HG02938 (cell line): ENCODE results near the gene ZNF618.
"Not testable (repeated sequence)": the region's sequence is repeated elsewhere in the genome, so short reads cannot be mapped to it uniquely, and the experiment has no call there.

ENCODE experiments used
- ATAC-seq: cut with Tn5 transposase; IDR thresholded peaks from one replicate; pipeline ENCODE4 v1.9.1; 2021; ENCODE audit warnings: mild to moderate bottlenecking, moderate library complexity; ENCODE audit not compliant: unreplicated experiment

Gene ZNF618

DNA sequence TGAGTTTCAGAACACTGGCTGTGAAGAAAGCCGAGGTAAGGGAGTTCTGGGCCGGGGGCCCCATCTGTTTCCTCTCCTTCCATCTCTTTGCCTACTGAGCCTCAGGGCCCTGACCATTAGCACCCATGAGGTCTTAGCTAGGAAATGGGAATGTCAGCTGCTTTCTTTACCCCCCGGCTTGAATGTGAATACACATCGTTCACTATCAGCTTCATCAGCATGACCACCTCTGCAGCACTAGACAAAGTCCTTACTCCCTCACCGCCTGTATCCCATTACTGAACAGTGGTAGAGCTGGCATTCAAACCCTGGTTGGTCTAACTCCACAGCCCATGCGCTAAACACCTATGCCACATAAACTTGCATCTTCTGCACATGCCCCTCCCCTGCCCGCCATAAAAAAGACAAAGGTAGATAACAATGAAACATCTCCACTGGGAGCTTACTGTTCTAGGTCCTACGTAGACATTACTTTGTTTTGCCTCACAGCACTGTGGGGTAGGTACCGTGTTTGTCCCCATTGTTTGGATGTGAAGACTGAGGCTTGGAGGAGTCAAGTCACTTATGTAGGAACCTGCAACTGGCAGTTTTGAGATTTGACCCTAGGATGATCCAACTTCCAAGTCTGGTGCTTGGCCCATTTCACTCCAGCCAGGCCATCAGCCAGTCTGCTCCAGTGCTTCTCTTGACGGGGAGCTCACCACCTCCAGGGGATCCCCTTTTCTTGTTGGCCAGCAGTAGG, 108.7 kb downstream of the ZNF618 start:
- no peak for ATAC-seq

DNA sequence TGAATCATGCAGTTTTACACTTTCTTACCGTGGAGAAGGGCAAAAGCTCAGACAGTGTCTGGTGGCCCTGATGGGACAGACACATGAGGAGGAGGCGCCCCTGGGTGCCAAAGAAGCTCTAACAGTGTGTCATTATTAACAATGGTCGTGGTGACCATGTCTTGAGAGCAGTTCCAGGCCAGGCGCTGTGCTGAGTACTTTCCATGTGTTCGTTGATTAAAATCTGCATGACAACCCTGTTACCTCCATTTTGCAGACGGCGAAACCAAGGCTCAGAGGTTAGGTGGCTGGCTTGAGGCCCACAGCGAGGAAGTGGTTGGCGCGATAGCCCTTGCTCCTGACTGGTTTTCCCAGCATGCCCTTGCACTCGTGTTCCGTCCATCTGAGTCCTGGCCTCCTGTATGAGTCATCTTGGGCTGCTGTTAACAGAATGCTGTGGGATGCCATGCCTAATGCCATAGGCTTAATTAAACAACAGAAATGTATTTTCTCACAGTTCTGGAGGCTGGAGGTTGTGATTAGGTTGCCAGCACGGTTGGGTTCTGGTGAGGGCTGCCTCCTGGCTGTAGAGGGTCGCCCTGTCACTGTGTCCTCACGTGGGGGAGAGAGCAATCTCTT, 110.0 kb downstream of the ZNF618 start:
- no peak for ATAC-seq

DNA sequence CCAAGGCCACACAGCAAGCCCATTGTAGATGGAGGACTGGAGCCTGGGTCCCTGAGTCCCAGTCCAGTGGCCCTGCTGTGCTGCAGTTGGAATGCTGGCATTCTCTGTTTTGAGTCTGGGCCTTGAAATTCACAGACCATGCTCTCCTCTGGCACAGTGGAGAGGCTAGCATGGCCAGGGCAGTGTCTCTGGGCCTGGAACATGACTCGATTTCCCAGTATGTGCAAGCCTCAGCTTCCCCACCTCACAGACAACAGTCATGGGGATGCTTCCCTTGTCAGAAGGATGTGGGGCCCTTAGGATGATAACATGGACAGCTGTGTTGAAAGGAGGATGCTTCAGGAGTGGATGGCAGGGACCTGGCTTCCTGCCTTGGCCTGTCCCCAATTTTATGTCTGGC, 110.8 kb downstream of the ZNF618 start:
- ATAC-seq, result no peak

DNA sequence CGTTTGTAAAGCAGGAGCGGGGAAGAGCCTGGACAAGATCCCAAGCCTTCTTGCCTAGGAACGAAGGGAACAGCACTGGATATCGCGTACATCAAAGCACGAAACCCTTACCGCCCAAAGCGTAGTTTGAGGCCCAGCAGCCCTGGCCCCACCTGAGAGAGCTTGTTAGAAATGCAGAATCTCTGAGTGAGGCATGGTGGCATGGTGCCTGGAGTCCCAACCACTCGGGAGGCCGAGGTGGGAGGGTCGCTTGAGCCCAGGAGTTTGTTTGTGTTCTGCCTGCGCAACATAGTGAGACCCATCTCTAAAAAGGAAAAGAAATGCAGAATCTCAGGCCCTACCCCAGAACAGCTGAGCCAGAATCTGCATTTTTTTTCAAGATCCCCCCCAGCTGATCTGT, 111.4 kb downstream of the ZNF618 start:
- no peak for ATAC-seq

DNA sequence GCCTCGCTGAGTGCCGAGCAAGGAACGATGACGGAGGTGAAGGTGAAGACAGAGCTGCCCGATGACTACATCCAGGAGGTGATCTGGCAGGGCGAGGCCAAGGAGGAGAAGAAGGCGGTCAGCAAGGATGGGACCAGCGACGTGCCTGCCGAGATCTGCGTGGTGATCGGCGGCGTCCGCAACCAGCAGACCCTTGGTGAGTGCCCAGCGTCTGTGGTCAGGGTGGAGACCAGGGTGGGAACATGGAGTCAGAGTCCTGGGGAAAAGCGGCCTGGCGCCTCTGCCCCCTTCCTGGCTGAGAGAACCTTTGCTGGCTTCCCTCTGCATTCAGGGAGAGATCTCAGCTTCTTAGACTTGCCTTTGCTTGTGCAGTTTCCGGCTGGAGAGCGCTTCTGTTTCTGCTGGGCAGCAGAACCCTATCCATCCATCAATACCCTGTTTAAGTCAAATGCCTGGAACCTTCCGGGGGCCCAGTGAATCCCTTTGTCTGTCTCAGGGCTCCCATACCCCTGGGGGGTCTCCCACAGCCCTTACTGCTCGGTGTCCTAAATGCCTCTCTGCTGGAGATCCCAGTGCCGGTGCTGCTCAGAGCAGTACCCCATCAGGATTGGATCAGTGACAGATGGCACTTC, 112.4 kb downstream of the ZNF618 start:
- no peak for ATAC-seq

DNA sequence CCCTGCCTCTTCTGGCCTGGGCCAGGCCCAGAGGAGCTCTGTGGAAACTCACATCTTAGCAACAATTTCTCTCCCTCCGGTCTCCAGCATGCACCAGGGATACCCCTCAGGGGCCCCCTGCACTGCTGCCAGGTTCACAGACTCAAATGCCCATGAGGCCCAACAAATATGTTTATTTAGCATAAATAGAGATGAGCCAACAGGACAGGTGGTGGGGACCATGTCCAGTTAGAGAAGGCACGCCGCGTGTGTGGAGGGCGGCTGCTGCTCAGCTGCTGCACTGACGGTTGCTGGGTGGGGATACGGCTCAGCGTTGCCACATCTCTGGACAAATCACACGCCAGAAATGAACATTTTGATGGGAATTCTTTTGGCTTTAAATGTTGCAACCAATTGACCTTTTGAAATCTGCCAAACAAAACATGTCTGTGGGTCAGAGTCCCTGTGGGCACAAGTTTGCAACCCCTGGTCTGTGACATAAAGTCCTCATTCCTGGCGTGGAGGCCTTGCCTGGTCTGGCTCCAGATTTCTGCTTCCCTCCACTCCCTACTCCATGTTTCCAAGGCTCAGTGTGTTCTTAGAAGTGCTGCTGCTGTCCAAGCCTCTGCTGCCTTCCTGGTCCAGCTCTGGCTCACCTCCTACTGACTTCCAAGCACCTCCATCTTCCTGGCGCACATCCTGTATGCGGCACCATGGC, 113.1 kb downstream of the ZNF618 start:
- no peak for ATAC-seq

DNA sequence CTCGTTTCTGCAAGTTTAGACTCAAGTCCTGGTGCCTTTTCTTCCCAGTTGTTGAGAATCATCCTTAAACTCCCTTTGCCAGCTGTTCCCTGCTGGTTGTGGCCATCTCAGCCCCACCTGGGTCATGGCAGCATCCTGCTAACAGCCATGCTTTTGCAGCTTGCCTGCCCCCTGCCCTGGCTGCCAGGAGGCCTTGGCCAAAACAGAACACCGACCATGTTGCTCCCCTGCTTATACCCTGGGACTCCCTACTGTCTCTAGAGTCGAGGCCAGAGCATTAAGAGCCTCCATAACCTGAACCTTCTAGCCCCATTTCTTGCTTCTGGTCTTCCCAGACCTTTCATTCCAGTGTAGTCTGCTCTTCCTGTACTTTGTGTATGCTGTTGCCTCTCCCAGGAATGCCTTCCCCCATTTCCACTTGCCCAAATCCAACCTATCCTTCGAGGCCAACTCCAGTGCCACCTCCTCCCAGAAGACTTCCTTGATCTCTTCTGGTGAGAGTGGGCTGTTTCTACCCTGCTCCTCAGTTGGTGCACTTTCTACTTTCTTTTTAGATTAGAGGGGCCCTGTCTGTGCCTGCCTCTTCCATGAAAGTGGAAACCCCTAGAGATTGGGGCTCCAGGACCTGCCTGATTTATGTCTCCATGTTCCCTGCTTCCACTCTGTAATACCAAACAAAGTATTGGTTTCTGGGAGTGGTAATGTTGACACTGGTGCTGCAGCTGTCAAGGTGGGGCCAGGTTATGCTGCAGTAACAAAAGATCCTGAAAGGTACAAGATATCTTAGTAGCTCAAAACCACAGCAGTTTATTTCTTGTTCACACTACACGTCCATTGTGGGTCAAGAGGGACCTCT, 113.8 kb downstream of the ZNF618 start:
- ATAC-seq, result no peak

DNA sequence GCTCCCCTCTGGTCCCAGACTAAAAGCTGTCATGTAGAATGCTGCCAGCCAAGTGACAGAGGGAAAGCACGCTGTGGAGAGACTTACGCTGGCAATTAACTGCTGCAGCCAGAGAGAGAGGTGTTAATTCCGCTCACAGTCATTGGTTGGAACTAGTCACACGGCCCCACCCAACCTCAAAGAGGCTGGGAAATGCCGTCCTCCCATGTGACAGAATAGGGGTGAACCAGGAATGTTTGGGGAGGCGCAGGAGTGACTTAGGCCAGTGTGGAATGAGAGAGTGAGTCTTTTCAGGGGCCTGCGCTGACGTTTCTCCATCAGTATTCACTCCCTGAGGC, 114.4 kb downstream of the ZNF618 start:
- ATAC-seq, result no peak

DNA sequence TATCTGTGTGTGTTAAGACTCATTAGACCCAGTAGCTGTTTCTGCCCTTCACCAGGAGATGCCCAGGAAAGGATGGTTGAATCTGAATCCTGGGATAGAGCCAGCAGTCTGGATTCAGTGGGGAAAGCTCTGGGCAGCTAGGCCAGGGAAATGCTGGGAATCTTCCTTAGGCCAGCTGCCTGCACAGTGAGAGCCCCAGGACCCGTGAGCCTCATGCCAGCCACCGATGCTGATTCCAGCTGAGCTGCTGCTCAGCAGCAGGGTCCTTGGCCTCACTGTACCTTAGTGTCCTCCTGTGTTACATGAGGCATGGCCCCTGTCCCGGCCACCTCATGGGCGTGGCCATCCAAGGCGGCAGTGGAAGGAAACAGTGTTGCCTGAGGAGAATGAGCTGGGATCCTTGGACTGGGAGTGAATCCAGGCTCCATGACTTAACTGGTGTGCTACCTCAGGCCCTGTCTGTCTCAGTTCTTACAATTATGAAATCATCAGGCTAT, 114.9 kb downstream of the ZNF618 start:
- no peak for ATAC-seq

DNA sequence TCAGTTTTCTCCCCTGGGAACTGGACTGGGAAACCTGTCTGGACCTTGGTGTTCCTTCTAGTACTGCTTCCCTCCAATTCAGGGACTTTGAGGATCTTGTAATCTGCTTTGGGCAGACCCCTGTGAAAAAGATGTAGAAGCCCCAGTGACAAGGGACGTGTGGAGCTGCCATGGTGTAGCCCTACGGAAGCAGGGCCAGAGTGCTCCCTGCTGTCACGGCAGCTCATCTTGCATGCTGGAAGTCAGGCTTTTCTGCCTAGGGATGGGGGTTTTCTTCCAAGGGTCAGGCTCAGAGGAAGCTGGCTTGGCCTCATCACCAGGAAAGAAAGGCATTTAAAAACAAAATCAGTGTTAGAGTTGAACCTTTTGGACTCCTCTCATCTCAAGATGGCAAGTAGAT, 115.6 kb downstream of the ZNF618 start:
- no peak for ATAC-seq

DNA sequence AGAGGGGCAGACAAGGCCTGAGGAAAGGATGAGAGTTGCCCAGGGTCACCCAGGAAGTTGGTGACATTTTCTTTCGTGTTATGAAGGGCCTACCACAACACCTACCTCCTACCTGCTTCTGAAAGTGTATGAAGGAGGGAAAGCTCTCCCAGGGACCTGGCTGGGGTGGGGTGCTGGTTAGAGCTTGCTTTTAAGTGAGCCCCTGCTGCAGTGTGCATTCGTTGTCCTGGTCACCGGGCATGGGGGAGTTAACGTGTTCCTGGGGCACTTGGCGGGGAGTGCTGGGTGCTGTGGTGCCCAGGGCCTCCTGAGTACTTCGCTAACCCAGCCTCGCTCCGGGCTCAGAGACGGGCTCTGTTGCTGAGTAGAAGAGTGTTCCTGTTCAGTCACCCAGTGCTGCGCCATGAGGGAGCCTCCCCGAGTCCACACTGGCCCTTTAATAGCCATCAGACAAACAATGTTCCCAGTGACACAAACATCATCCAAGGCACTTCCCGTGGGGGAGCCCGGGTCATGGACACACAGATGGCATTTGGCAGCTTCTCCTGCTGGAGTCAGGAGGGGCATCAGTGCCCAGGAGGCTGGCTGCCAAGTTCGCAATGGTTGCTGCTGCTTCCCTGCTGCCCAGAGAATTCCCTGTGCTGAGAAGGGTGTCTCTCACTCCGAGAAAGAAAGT, 116.3 kb downstream of the ZNF618 start:
- no peak for ATAC-seq

DNA sequence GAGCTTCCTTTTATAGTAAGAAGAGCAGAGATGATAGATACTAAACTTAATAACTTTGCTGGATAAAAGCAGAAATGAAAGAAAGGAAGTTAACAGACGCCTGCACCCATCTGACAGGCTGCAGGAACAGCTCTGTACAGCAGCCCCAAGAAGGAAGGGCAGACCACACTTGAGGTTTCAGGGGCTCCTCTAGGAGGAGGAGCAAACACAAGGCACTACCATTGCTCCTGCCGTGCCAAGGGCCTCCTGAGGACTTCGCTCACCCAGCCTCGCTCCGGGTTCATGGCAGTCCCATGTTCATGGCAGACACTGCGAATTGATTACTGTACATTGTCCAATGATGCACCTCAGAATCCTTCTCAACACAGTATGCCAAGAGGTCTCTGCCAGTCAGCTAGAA, 116.9 kb downstream of the ZNF618 start:
- ATAC-seq, result no peak

DNA sequence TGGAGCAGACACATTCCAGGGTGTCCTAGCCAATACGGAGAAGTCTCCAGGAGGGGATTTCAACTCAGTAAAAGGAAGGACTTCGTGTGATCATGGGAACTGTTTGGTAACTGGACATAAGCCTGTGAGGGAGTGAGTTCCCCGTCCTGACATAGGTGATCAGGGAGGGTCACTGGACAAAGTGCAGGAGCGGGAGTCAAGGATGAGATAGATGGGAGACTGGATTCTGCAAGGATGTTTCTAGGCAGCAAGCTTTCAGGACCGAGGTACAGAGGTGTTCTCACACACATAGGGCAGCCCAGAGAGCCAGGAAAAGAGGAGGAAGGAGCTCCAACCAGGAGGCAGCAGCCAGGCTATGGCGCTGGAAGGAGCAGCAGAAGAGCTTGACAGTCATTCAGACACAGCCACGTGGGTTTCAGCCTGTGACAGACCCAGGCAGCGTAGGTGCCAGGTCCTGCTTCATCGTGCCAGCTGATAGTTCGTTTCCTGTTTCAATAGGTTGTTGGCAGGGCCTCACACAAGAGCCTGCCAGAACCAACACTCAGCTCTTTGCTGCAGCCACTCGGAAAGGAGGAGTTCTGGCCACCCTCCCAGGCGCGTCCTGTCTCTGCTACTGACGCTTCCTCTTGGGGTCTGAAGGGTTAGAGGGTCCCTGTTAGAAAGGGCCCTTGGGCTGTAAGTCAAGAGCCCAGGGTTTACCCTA, 117.9 kb downstream of the ZNF618 start:
- ATAC-seq, result no peak

DNA sequence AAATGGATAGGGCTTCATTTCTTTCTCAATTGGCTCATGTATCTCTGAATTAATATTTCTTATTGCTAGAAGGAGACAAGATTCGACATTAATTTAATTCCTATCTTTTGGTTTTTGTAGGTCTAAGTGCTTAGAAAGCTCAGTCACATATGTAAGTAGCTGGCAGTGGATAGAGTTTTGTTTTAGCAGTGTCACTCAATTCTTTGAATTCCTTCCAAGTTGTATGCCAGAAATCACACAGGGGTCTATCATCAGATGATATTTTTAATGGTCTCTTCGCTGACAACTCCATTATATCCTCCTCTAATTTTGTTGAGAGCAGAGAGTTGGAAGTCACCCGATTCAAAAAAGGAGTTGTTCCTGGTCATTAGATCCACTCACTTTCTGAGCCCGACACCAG, 119.3 kb downstream of the ZNF618 start:
- ATAC-seq, result no peak

DNA sequence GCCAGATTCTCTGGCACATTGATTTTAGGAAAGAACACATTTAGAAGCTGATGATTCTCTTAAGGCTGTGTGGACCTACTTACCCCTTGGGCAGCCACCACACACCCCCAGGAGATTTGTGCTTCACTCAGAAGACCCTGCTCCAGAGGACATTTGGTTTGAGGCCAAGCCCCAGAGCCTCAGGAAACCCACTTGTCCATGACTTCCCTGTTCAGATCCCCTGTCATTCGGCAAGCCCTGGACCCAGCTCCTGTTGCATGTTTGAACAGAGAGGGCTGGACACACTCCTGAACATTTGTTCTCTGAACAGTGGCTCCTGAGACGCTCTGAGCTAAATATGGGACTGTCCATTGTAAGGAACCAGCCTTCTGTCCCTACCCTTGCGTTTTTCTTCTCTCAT, 119.9 kb downstream of the ZNF618 start:
- ATAC-seq, result no peak

DNA sequence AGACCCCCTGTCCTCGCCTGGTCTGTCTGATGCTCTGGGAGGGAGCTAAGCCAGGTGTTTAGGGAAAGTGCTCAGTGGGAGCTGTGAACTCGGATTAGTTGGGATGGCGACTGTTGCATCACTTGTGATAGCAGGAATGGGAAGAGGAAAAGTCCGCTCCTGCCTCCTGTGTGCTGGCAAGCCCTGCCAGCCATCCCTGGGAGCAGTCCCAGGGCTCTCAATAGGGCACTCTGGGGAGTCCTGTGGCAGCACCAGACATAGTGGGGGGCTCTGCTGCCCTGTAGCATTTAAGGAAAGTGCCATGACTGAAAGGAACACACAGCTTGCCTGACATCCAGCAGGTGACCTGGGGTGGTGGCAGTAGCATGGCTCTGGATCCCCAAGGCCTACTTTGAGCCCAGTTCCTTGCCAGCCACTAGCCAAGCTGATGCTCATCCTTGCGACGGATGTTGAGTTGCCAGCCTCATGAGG, 120.5 kb downstream of the ZNF618 start:
- no peak for ATAC-seq

DNA sequence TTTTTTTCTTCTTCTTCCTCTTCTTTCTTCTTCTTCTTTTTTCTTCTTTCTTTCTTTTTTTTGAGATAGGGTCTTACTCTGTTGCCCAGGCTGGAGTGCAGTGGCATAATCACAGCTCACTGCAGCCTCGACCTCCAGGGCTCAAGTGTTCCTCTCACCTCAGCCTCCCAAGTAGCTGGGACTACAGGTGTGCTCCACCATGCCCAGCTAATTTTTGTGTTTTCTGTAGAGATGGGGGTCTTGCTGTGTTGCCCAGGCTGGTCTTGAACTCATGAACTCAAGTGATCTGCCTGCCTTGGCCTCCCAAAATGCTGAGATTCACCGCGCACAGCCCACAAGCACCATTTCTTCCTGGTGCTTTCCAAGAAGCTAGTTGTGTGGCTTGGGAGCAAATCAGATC, 121.0 kb downstream of the ZNF618 start:
- not testable (repeated sequence) for ATAC-seq

DNA sequence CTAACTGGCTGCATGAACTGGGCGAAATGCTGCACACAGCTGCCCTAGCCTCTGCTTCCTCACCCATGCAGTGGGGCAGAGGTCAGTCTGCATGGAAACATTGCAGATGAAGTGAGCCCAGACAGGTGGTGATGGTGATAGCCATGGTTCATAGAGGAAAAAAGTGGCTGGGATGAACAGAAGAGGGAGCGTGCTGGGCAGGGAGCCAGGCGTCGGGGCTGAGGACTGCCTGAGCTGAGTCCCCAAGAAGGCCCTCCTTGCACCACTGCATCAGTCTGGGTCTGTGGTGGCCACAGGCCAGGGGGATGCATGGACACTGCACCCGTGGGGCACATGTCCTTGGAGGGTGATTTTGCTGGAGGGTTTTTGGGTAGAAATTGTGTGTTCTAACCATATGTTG, 121.5 kb downstream of the ZNF618 start:
- ATAC-seq, result no peak

DNA sequence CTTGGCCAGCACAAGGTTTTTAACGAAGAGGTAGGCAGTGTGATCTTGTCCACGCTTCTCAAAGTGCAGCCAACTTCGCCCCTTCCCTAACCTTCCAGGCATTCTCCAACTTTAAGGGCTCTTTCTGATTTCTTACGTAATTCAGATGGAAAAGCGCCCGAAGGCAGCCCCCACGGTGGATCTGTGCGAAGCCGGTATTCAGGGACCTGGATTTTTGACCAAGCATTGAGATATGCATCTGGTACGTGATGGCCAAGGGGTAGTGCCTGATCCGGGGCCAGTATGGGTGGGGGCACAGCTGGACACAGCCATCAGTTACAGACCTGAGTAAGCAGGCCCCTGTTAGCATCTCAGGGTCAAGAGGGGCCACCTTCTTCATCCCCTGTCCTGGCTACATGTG, 122.0 kb downstream of the ZNF618 start:
- no peak for ATAC-seq
